HepG2 (cell line): Measurements from ENCODE around the gene CACNA2D3. TPM values are rescaled to one million over a fixed set of nuclear protein-coding genes. Genes with fewer than 3 reads are reported as not detected.

Experiments used
- IKZF1 ChIP-seq: fragments of 450-650 bp; IDR thresholded peaks from 2 replicates; pipeline ENCODE4 v1.7.1; 2016
- MIER3 ChIP-seq: IDR thresholded peaks from 2 replicates; pipeline ENCODE4 v1.6.1; 2016; ENCODE audit warnings: missing compliant biosample characterization, borderline replicate concordance
- MZF1 ChIP-seq: sonication (generic); formaldehyde crosslinking; IDR thresholded peaks from 2 replicates; pipeline ENCODE4 v1.8.1; 2023; ENCODE audit warnings: mild to moderate bottlenecking, missing genetic modification reagents, borderline replicate concordance
- POGK ChIP-seq: sonication (generic); formaldehyde crosslinking; conservative IDR thresholded peaks from 2 replicates; pipeline ENCODE4 v1.8.0; 2022; ENCODE audit warnings: mild to moderate bottlenecking, moderate library complexity, missing genetic modification reagents
- POLR2G ChIP-seq: fragments of 200-400 bp; formaldehyde crosslinking; IDR thresholded peaks from 2 replicates; pipeline ENCODE4 v1.6.1; 2018; ENCODE audit warnings: mild to moderate bottlenecking, low read depth, low read length, moderate library complexity
- SKIL ChIP-seq: sonication (generic); formaldehyde crosslinking; IDR thresholded peaks from 2 replicates; pipeline ENCODE4 v1.8.0; 2022; ENCODE audit warnings: missing genetic modification reagents, mild to moderate bottlenecking, moderate library complexity, borderline replicate concordance
- SP140L ChIP-seq: sonication (generic); formaldehyde crosslinking; IDR thresholded peaks from 2 replicates; pipeline ENCODE4 v1.4.0; 2020; ENCODE audit warnings: missing genetic modification reagents, borderline replicate concordance
- TCF7L2 ChIP-seq: IDR thresholded peaks from 2 replicates; pipeline ENCODE4 v1.6.1; 2011; ENCODE audit warnings: mild to moderate bottlenecking, low read depth, low read length, moderate library complexity
- TRAFD1 ChIP-seq: sonication (generic); formaldehyde crosslinking; IDR thresholded peaks from 2 replicates; pipeline ENCODE4 v1.5.1; 2020; ENCODE audit warnings: missing genetic modification reagents, mild to moderate bottlenecking, borderline replicate concordance
- ZNF17 ChIP-seq: sonication (generic); formaldehyde crosslinking; IDR thresholded peaks from 2 replicates; pipeline ENCODE4 v1.5.0; 2020; ENCODE audit warnings: mild to moderate bottlenecking, missing genetic modification reagents
- ZNF281 ChIP-seq: sonication (generic); formaldehyde crosslinking; IDR thresholded peaks from 2 replicates; pipeline ENCODE4 v1.4.0; 2020; ENCODE audit warnings: missing genetic modification reagents, borderline replicate concordance
- ZNF3 ChIP-seq: IDR thresholded peaks from 2 replicates; pipeline ENCODE4 v1.7.0; 2017; ENCODE audit warnings: inconsistent platforms
- ZNF557 ChIP-seq: sonication (generic); formaldehyde crosslinking; IDR thresholded peaks from 2 replicates; pipeline ENCODE4 v1.4.0; 2020; ENCODE audit warnings: missing genetic modification reagents
- ZNF710 ChIP-seq: sonication (generic); formaldehyde crosslinking; IDR thresholded peaks from 2 replicates; pipeline ENCODE4 v1.5.0; 2020; ENCODE audit warnings: mild to moderate bottlenecking, missing genetic modification reagents, borderline replicate concordance
- polyA plus RNA-seq, 8 experiments: library from polyadenylated mRNA; depleted of rRNA in 3 of 8; stranded (reverse) in 7 of 8; unstranded in 1 of 8; fragments of >200 nt; fragmentation: Illumina TruSeq in 4 of 8; extraction: Trizol in 4 of 8; gene quantifications; 2 replicates each; pipeline versions ENCODE4 v1.2.1 to v1.2.3, GENCODE V29; 2011 to 2016; ENCODE audit warnings: low read depth in 4 of 8, missing spikeins in 1 of 8, mixed read lengths in 1 of 8; ENCODE audit not compliant: insufficient read depth in 1 of 8
- total RNA-seq, 5 experiments: library from RNA; depleted of rRNA; stranded (reverse); fragments of >200 nt; fragmentation: Illumina TruSeq; extraction: Trizol; gene quantifications; 2 replicates each; pipeline ENCODE4 v1.2.3, GENCODE V29; 2016; ENCODE audit warnings: low read depth in 1 of 5

CACNA2D3 gene
- total and polyA plus RNA-seq, 2 of the 13 experiments (the other 11 are each of a cell fraction or from before 2014, with no cell fraction given) = not detected

GRCh38 chr3:54188176-54188791 is 65.9 kb downstream of the CACNA2D3 start (continued):
- TF ChIP-seq TRAFD1 (CRISPR knock-in tag) (no peak), ZNF557 (0 out of 2 replicates have a peak, but pooled peaks have one; percentile 53), ZNF710 (CRISPR knock-in tag) (no peak), SKIL (no peak), MIER3 (CRISPR knock-in tag) (no peak), SP140L (CRISPR knock-in tag) (peak; percentile 86; the same call in 1 of the 2 replicates), ZNF281 (CRISPR knock-in tag) (0 out of 2 replicates have a peak, but pooled peaks have one; percentile 46), POGK (CRISPR knock-in tag) (no peak), TCF7L2 (no peak), ZNF3 (CRISPR knock-in tag) (no peak), POLR2G (no peak), ZNF17 (CRISPR knock-in tag) (no peak), MZF1 (CRISPR knock-in tag) (no peak), IKZF1 (no peak)
